NCI-H2029 (cell line): ENCODE results near the gene ELP1.

Experiments used
- DNase-seq: peaks from one replicate; lab custom pipeline; 2025; lab: John Stamatoyannopoulos, UW

The ELP1 gene

DNA sequence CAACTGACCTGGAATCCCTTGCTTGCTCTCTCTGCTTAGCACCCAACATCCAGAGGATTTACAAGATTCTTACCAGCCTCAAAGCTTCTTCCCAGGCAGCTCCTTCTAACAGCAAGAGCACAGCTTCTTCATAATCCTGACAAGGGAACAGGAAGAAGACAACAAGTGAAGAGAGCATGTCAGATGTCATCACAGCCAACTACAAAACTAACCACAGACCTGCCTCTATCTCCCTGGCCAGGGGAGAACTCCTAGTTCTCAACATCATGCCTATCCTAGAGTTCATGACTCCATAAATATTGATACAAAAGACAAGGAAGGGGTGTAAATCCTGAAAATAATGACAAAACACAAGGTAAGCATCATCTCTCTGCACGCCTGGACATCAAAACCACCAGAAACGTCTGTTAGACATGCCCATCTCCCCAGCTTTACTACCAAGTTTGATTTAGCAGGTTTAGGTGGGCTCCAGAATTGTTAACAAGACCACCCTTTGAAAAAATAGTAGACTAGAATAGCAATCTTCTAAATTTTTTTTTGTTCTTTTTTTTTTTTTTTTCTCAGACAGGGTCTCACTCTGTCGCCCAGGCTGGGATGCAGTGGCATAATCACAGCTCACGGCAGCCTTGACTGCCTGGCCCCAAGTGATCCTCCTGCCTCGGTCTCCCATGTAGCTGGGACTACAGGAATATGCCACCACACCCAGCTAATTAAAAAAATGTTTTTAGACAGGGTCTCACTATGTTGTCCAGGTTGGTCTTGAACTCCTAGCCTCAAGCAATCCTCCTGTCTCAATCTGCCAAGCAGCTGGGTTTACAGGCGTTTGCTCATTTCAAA, 51.7 kb downstream of the ELP1 start:
- DNase-seq = no peak

DNA sequence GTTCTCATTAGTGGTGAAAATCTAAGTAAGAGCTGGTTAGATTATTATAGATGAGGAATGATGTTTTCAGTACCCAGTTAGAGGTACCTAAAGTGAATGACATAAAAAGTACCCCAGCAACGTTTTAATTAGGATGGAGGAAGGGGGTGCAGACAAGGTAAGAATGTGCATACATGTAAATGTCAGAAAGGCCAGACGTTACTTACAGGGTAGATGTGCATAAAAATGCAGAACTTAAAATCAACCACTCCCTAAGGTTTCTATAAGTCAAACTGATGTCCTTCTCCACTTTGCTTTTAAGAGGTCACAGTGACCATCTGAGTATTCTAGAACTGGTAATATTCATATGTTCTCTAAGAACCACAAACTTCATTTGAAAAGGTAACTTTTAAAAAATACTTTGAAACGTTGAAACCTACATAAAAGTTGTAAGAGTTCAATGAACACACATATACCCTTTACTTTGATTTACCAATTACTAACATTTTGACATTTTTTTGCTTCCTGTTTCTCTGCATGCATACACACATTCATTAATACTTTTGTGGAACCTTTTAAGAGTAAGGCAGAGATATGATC, 53.1 kb downstream of the ELP1 start:
- DNase-seq = no peak

DNA sequence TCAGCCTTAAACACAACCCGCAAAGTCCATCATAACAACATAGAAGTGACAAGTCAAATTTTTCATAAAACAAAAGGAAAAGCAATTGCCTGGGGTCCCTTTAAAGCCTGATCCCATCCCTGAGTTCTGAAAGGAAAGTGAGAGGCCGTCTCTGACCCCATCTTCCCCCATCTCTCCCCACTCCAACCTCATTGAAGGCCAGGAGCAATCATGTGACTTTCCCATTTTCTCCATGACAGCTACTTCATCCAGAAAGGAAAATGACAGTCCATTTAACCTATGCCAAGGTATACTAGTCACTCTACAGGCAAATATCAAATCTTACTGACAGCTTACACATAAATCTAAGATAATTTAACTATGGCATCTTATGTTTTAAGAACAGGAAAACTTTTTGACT, 56.4 kb downstream of the ELP1 start:
- DNase-seq = no peak

DNA sequence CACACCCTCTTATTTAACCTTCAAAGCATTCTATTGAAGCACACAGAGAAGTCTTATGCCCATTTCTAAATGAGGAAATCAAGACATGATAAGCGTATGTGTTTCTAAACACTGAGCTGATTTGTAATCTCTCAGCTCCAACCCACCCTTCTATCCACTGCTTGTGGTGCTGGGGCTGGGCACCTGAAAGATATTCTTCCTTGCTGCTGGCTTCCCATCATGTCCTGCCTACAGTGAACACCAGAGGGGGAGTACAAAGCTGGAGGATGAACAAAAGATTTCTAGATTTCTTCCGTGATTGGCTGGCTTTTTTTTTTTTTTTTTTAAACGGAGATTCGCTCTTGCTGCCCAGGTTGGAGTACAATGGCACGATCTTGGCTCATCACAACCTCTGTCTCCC, 57.5 kb downstream of the ELP1 start:
- DNase-seq = no peak

DNA sequence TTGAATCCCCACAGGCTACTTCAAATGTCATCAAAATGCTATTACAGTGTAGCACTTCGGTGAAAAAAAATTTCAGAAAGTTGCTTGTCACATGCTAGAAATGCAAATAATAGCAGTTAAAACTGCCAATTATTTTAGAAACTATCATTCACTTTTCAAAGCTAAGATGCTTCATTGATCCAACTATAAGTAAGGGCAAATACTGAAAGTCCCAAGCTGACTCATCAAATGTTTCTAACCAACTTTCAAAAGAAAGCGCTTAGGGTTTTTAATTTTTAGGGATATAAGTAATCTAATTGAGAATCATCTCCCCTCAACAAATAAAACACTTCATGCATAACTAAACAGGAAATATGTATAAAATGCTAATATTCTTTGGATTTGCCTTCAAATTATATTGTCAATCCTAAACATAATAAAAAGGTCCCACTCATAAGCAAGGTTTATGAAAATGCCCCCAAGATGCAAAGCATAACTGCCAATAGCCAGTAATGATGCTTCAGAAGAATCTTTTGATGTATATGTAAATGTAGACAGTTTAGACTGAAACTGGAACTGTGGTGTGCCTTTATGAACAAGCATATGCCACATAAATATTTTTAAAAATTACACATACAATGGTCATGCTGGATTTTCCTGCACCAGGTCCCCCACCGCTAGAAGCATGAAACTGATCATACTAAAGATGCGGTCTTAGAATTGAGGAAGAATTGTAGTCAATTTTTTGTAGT, 59.7 kb downstream of the ELP1 start:
- DNase-seq = no peak

DNA sequence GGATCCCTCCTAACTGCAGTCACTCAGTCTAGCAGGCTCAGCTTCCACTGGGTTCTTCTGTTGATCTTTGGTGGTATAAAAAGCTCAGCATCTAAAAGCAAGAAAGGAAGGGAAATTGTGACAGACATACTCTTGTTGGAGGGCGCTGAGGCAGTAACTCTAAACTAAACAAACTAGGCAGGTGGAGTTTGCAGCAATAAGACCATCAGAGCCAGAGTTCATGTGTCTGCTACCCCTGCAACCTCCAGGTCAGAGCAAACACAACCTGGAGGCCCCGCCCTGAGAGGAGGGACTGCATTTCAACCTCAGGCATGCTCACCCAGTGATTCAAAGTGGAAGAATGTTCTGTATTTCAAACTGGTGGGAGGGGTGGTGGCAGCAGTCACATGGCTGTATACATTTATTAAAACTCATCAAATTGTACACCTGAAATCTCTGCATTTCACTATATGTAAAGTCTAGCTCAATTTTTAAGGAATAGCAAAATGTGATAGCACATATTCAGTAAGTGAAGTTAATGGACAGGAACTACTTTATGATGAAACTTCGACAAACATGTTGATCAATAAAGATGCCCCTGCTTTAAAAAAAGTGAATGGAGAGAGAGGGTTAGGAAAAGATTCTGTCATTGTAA, 64.7 kb downstream of the ELP1 start:
- no peak for DNase-seq

DNA sequence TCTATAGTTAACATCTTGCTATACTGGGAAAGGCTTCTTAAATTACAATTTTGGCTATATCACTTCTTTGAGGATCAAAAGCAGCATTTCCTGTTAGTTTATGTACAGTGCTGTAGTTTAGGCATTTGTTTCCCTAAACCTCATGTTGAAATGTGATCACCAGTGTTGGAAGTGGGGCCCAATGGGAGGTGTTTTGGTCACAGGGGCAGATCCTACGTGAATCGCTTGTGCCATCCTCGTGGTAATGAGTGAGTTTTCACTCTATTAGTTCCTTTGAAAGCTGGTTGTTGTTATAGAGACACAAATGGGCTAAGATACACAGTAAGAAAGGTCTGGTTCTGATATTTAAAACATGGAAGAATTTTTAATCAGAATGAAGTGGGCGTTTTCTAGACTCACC, 66.1 kb downstream of the ELP1 start:
- no peak for DNase-seq

DNA sequence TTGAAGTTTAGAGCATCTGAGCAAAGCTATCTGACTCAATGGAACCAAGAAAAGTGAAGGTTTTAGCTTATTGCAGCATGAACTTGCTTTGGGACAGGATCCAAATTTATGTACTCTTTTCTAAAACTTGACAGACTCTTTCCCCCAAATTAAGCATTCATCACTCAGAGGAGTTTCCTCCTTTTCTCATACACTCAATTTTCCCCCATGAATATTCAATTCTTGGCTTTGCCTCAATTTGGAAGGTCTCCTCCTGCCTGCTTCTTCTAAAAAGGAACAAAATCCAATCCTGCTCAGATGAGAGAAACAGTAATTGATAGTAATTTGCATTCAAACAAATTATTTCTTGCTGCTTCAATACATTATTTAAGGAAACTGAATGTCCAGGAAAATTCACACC, 66.8 kb downstream of the ELP1 start:
- DNase-seq = no peak

DNA sequence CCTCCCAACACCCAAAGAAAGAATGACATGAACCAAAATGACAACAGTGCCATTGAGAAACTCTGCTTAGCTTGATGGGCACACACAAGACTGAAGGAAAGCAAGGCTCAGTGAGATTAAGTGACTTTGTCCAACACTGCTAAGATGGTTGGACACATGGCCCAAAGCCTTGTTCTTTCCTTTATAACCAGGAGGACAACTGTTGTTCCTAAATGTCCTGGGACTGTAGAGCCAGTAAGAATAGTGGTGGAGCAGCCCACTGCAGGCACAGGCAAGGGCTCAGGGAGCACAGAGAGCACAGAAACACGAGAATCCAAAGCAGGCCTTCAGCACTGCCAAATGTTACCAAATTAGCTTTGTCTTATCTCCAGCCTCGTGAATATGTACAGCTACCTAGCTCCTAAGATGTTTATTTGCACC, 67.9 kb downstream of the ELP1 start:
- DNase-seq = no peak

DNA sequence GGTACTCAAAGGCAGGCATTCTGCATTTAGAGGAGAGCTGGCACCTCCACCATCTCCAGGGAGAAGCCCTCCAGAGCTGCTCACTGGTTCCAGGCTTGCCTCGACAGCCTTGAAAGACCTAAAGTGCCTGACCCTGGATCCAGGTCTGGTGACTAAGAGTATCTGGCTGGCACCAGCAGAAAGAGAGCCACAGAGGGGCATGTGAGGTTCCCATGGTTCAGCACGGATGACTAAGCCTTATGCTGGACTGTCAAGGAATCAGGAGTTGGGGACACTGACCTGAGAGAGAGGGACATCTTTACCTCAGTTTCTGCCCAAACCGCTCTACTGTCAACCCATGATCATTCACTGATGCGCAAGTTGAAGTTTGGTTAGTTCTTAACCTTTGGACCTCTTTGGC, 68.9 kb downstream of the ELP1 start:
- no peak for DNase-seq

DNA sequence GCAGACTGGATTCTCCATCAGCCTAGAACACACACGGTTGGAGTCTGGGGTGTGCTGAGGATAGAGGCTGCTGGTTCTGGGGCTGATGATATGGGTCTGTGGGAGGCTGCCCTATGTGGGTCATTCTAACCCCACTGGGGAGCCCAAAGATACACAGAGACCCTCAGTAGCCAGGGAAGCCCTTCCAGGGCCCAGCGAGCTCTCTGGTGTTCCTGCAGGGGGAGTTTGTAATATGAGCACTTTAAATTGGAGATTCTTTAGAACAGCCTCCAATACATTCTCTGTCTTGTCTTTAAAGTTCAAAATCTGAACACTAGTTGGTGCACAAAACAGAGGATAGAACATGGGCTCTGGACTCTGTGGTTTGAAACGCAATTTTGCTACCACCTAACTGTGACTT, 69.5 kb downstream of the ELP1 start:
- no peak for DNase-seq

DNA sequence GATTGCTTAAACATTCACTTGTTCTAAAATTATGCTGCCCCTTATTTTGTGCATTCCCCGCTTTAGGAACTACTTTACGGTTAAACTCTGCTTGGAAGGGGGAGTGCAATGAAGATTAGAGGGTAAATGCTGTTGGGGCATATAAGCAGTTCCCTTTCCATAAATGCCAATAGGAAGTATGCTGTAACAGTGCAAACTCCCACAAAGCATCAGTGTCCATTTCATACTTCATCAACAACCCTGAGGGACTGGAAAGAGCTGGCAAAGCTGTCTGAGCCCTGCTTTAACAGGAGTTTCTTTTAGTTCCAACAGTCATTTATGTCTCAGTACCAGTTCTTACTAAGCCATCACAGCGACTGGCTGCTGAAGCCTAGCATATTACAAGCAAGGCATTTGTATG, 70.0 kb downstream of the ELP1 start:
- no peak for DNase-seq

DNA sequence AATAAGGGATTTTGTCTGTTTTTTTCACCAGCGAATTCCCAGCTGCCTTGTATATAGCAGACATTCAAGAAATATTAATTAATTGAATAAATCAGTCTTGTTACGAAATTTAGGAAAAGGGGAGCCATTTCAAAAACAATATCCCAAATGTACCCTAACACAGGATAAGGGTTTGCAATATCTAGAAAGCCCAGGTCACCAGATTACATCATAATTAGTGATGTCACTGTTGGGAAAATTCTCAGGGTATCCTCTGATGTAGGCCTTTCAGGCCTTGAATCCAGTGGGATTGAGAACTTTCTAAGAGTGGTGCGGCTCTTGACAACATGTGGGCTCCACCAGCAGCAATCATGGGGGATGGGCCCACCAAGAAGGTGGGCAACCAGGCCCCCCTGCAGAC, 71.9 kb downstream of the ELP1 start, which contains the start of gene ACTL7A:
Gene ACTL7A, plus strand, starts transcription at position 270 of the 400 bp plus-strand sequence. Its CDS starts 57 bp downstream, at position 327.
- no peak for DNase-seq

DNA sequence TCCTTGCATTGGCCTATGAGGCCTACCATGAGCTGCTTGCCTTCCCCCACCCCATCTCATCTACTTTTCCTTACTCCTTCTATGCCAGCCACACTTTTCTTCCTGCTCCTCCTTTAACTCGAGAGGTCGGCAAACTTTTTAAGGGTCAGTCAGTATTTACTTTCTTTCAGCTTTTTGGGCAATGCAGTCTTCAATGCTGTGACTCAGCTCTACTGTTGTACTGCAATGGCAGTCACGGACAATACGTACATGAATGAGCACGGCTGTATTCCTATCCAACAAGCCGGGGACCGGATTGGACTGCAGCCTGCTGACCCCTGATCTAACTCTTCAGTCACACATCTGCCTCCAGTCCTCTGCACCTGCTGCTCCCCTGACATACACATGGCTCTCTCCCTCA, 72.5 kb downstream of the ELP1 start:
- no peak for DNase-seq

DNA sequence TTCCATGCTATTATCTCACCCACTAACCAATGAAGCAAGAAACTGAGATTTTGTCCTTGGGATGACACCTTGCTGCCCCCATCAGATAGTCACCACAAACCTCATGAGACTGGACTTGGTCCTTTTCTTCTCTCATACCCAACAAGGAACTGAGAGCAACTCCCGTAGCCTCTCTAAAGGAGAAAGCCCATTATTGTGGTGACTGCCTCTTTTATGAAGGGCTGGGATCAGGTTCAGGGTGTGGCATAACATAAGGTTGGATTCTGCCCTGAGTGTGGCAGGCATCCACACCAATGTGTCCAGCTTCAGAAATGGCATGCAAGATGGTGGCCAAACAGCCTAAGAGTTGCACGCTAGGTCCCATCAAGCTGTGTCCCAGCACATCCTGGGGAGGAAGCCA, 73.2 kb downstream of the ELP1 start:
- peak; percentile 3 for DNase-seq

DNA sequence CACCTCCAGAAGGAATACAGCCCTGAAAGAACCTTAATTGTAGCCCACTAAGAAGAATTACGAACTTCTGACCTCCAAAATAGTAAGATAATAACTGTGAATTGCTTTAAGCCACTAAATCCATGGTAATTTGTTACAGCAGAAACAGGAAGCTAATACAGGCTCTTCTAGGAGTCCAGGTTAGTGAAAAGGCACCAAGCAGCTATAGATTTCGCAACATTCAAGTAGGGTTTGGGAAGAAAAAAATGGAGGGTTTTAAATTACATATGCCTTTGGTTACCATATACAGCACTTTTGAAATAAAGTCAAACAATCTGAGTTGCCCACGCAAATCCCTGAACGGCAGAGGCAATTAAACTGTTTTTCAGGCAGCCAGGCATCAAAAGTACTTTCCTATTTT, 73.6 kb downstream of the ELP1 start:
- DNase-seq = no peak

DNA sequence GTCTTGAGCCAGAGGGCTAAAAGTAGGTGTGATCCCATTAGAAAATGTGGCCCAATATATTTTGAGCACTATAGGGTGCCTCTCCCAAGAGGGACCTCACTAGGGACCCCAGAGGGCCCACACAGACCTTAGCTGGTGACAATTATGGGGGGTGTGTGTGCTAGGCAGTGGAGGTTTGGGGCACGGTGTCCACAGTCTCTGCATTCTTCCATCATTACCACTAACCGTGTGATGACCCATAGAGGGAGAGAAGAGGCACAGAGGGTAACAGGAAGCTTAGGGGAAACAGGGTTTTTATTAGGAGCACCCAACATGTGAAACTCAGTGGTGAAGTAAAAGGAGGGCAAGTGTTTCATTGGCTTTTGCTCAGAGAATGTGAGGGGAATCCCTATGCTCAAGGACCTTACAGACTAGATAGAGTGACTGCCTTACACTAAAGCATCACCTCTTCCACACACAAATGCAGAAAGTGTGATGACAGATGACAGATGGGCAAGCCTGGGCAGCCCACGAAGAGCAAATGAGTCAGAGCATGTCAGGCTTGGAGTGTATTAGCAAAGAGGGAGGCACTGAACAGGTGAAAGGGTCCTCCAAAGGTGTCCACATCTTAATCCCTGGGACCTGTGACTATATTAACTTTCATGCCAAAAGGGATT, 74.3 kb downstream of the ELP1 start:
- no peak for DNase-seq

DNA sequence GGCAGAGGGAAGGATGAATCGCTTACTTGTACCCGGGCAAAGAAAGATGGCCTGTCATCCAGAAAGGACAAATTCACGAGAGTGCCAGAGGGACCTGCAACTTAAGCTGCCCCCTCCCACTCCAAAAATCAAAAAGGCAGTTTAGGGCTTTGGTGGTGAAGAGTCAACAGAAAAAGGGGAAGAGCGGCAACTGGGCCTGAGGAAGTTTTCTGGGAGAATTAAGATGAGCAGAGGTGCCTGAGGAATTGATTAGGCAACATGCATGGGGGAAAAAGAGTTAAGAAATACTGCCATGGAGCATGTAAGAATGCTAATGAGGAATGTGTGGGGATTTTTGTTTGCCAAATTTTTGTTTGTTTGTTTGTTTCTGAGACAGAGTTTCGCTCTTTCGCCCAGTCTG, 76.4 kb downstream of the ELP1 start:
- DNase-seq = no peak

DNA sequence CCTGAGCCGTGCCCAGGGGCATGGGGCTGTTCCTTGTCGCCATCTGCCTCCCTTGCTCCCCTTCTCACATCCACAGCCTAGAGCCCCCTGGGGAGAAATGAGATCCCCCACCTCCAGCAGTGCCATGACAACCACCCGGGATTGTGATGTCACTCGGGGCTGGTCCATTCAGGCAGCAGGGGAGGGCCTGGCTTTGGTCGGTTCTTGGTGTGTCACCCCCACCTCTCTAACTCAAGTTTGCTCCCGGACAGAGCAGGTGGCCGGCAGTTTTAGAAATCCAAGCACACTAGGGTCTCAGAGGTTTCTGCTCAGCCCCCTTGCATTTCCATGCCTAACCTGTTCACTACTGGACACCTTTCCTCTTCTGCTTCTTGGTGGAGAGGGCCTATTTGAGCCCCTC, 78.0 kb downstream of the ELP1 start, which contains the start of gene ACTL7B:
Gene ACTL7B, minus strand, starts transcription at position 99 of the 400 bp plus-strand sequence. Its CDS starts 56 bp downstream, at position 43.
- DNase-seq = no peak

DNA sequence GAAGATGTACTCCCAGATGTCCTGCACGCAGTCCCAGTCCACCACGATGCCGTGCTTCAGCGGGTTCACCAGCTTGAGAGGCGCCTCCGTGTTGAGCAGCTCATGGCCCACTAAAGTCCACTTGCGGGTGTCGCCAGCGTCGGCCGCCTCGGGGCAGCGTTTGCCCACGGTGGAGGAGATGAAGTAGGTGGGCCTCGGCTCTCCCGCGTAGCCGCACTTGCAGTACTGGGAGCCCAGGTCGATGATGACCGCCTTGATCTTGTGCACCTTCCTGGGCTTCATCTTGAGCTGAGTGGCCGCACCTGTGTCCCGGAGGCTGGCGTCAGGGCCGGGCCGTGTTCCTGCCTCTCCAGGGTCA, 78.4 kb downstream of the ELP1 start:
- DNase-seq = no peak

DNA sequence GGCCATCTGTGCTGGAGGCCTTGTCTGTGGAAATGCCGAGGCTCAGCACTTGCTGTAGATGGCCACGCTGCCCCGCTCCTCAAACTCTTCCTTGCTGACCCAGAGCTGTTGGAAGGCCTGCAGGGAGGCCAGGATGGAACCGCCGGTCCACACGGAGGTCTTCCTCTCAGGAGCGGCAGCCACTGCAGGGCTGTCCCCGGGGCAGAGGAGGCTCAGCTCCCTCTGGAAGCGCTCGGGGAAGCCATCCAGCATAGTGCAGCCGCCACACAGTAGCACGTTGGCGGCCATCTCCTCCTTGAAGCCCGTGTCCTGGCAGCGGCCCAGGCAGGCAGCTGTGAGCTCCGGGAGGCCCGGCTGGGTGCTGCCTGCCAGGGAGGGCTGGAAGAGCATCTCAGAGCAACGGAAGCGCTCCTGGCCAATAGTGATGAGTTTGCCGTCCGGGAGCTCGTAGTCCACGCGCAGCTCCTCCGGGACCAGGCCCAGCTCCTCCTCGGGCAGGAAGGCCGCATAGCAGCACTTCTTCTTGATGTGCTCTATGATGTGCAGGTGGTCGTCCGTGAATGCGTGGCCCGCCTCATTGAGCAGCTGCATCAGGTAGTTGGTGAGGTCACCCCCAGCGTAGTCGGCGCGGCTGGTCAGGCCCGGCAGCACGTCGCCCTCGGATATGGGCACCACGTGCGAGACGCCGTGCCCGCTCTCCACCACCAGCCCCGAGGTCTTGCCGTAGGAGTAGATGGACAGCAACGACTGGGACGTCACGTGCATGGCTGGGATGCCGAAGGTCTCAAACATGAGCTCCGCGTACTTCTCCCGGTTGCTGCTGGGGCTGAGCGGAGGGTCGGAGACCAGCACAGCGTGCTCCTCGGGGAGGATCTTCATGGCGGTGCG, 79.0 kb downstream of the ELP1 start:
- DNase-seq = peak; percentile 73
